Vagina (tissue), 2 donors: ENCODE measurements around the gene ZNF841.

Experiments
- POLR2A ChIP-seq, 2 donors: fragments of 450-650 bp; IDR thresholded peaks; one replicate each; pipeline ENCODE4 v1.6.1; 2017; ENCODE audit warnings: antibody characterized with exemption in 2 of 2, mild to moderate bottlenecking in 2 of 2, moderate library complexity in 2 of 2
- TF ChIP-seq, protein P1 (sequence below), 3 experiments: fragments of 450-650 bp in 2 of 3; fragments of 200-600 bp in 1 of 3; sonication (generic) in 1 of 3; IDR thresholded peaks; one replicate each; pipeline ENCODE4 v1.5.1; 2017 to 2019; ENCODE audit warnings: antibody characterized with exemption in 3 of 3, mild to moderate bottlenecking in 2 of 3, moderate library complexity in 2 of 3

GRCh38 chr19:52020506-52020905 is 75.1 kb downstream of the ZNF841 start:
- TF ChIP-seq, protein P1, sequence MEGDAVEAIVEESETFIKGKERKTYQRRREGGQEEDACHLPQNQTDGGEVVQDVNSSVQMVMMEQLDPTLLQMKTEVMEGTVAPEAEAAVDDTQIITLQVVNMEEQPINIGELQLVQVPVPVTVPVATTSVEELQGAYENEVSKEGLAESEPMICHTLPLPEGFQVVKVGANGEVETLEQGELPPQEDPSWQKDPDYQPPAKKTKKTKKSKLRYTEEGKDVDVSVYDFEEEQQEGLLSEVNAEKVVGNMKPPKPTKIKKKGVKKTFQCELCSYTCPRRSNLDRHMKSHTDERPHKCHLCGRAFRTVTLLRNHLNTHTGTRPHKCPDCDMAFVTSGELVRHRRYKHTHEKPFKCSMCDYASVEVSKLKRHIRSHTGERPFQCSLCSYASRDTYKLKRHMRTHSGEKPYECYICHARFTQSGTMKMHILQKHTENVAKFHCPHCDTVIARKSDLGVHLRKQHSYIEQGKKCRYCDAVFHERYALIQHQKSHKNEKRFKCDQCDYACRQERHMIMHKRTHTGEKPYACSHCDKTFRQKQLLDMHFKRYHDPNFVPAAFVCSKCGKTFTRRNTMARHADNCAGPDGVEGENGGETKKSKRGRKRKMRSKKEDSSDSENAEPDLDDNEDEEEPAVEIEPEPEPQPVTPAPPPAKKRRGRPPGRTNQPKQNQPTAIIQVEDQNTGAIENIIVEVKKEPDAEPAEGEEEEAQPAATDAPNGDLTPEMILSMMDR (IDR thresholded peaks at IDR 0.05), result no peak
- TF ChIP-seq POLR2A (IDR thresholded peaks at IDR 0.05), result no peak
